Peyer's patch (tissue), 4 donors: ENCODE measurements around the gene DOCK2. TPM values are rescaled to one million over a fixed set of nuclear protein-coding genes. Genes with fewer than 3 reads are reported as not detected.

Experiments used
- DNase-seq, 3 donors: peaks; one replicate each; pipeline ENCODE4 v3.0.0-alpha.2; 2017 to 2019
- H3K27ac ChIP-seq, 4 donors: fragments of 200-600 bp; sonication (generic); one replicate each; pipeline ENCODE4 v1.5.1; 2016 to 2019
- H3K27me3 ChIP-seq, 2 donors: fragments of 200-600 bp; sonication (generic); one replicate each; pipeline ENCODE4 v1.5.1; 2019
- H3K36me3 ChIP-seq, 3 donors: fragments of 200-600 bp; sonication (generic); one replicate each; pipeline ENCODE4 v1.5.1; 2016 to 2019
- H3K4me1 ChIP-seq, 4 donors: fragments of 200-600 bp; sonication (generic); one replicate each; pipeline ENCODE4 v1.5.1; 2016 to 2019
- H3K4me3 ChIP-seq, 4 donors: fragments of 200-600 bp; sonication (generic); 1 replicate in 3 of 4; 2 replicates in 1 of 4; pipeline ENCODE4 v1.5.1; 2016 to 2019; ENCODE audit warnings: mild to moderate bottlenecking in 1 of 4
- H3K9me3 ChIP-seq, 4 donors: fragments of 200-600 bp; sonication (generic); one replicate each; pipeline ENCODE4 v1.5.1; 2016 to 2019; ENCODE audit warnings: mild to moderate bottlenecking in 1 of 4
- POLR2A ChIP-seq, 2 donors: fragments of 450-650 bp; IDR thresholded peaks; one replicate each; pipeline ENCODE4 v1.5.1; 2017; ENCODE audit warnings: antibody characterized with exemption in 2 of 2, mild to moderate bottlenecking in 2 of 2, moderate library complexity in 2 of 2
- total RNA-seq, 4 donors: library from RNA; depleted of rRNA; stranded (reverse); fragments of >200 nt; gene quantifications; one replicate each; pipeline ENCODE4 v1.1.0, GENCODE V29; 2016
- TF ChIP-seq, protein P1 (sequence below), 6 experiments: fragments of 450-650 bp in 4 of 6; fragments of 200-600 bp in 2 of 6; sonication (generic) in 1 of 6; IDR thresholded peaks; one replicate each; pipeline ENCODE4 v1.5.1; 2017 to 2019; ENCODE audit warnings: antibody characterized with exemption in 6 of 6, mild to moderate bottlenecking in 3 of 6, moderate library complexity in 1 of 6

The DOCK2 gene
- total RNA-seq, 4 donors from 2014 or later: 13.8 to 200 (median 17.8) TPM

DNA sequence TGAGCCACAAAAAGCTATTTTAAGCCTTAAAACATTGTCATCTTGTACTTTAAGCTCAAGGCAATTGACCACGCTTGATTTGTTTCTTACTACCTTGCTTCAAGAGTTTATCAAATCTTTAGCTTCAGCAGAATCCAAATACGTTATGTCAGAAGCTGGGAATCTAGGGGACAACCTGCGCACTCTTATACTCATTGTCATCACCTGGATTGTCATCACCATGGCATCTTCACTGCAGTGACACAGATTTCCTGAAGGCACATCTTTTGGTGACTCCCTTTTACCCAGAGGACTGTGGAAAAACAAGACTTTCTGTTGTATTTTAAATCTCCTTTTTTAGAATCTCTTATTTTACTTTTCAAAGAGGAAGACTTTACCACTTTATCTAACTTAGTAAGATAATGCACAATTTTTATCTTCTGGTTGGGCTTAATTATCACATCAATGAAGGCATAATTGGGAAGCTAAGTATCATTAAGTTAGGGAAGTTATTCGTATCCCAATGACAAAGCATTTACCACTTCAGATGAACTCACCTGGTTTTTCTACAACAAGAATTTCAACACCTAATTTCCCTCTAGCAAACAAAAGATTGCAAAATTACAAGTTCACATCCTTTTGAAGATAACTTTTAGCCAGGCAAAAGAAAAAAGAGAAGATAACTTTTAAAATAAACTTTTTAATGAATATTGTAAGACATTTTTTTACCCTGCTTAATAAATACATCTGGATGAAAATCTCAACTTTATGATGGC is 162.0 kb downstream of the DOCK2 start:
- TF ChIP-seq, protein P1, sequence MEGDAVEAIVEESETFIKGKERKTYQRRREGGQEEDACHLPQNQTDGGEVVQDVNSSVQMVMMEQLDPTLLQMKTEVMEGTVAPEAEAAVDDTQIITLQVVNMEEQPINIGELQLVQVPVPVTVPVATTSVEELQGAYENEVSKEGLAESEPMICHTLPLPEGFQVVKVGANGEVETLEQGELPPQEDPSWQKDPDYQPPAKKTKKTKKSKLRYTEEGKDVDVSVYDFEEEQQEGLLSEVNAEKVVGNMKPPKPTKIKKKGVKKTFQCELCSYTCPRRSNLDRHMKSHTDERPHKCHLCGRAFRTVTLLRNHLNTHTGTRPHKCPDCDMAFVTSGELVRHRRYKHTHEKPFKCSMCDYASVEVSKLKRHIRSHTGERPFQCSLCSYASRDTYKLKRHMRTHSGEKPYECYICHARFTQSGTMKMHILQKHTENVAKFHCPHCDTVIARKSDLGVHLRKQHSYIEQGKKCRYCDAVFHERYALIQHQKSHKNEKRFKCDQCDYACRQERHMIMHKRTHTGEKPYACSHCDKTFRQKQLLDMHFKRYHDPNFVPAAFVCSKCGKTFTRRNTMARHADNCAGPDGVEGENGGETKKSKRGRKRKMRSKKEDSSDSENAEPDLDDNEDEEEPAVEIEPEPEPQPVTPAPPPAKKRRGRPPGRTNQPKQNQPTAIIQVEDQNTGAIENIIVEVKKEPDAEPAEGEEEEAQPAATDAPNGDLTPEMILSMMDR (IDR thresholded peaks at IDR 0.05): no peak
- no peak for TF ChIP-seq POLR2A (IDR thresholded peaks at IDR 0.05)
- DNase-seq: no peak
- H3K27me3 ChIP-seq: no peaks in the 10 kb centered on the region
- H3K9me3 ChIP-seq: no peaks in the 10 kb centered on the region
- H3K27ac ChIP-seq: no peak overlapping the region
- H3K4me3 ChIP-seq: no peak overlapping the region
- no peaks in the 10 kb centered on the region for H3K4me1 ChIP-seq
- no peaks in the 10 kb centered on the region for H3K36me3 ChIP-seq

DNA sequence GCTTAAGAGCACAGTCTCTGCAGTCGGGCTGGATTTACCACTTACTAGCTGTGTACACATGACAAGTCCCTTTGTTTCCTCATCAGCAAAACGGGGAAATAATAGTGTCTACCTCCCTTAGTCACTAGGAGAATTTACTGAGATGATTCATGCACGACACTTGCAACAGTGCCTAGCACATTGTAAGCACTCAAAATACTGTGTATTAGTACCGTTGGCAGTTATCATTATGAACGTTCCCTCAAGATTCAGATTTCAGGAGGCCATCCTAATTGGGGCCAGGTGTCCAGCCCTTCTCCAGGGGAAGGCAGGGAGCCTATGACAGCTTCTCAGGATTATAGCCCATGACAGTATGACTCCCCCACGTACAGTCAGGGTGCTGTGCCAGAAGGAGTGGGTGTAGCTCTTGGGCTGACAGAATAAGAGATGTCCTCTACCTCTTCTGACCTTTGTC is 164.3 kb downstream of the DOCK2 start:
- no peak for TF ChIP-seq POLR2A (IDR thresholded peaks at IDR 0.05)
- TF ChIP-seq, protein P1 (IDR thresholded peaks at IDR 0.05): no peak
- DNase-seq: no peak
- Histone ChIP-seq H3K4me3 (no peak overlapping the region), H3K27me3 (no peaks in the 10 kb centered on the region), H3K9me3 (no peaks in the 10 kb centered on the region), H3K4me1 (no peaks in the 10 kb centered on the region), H3K36me3 (no peaks in the 10 kb centered on the region), H3K27ac (no peak overlapping the region)

DNA sequence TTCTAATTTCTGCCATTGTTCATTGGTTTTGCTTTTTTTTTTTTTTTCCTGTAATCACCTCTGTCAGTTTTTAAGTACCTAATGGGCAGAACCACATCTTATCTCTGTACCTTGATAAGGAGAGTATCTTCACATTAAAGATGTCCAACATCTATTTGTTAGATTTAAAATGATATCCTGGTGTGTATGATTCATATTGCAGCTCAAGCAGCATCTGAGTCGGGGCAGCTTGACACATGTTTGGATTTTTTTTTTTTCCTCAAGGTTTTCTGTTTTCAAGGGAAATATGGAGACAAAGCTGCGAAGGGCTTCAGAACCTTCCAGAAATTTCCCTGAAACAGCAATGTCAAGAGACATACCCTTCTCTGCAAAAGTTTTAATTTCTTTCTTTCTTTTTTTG is 164.7 kb downstream of the DOCK2 start:
- H3K9me3 ChIP-seq: no peaks in the 10 kb centered on the region
- no peak for DNase-seq
- no peak overlapping the region for H3K4me3 ChIP-seq
- H3K27ac ChIP-seq: no peak overlapping the region
- H3K27me3 ChIP-seq: no peaks in the 10 kb centered on the region
- TF ChIP-seq POLR2A (IDR thresholded peaks at IDR 0.05): no peak
- TF ChIP-seq, protein P1 (IDR thresholded peaks at IDR 0.05): no peak
- H3K4me1 ChIP-seq: no peaks in the 10 kb centered on the region
- no peaks in the 10 kb centered on the region for H3K36me3 ChIP-seq

DNA sequence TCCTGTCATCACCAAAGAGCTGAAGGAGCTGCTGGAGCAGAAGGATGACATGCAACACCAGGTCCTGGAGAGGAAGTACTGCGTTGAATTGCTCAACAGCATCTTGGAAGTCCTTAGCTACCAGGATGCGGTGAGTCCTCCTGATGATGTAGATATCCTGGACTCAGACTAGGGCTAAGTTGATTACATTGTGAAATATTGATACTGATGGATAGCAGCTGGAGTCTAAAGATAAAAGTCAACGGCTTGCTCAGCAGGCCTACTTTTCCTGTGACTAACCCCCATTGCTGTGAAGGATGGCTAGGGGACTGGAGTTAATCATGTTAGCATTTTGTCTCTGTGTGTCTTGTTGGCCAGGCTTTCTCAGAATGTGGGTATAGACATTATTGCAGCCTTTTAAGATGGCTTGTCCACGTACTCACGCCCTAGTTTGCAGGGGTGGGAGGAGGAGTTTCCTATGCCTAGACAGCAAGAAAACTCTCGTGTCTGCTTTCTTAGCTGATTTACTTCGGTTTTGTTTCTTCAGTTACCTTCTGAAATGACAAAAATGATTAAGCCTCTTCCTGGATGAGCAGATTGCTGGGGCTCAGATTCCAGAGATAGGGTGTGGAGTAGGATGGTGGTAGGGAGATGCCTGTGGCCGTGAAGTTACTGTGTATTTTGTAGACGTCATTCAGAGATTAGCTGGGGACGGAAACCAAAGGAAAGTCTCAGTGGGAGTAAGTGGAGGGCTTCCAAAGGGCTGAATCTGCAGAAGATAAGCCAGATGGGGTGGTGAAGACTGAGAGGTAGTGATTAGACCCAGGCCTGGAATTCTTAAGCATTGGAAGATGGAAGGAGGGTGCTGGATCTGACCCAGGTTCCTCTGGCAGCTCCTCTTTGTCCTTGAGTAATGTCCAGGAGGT is 166.3 kb downstream of the DOCK2 start:
- Histone ChIP-seq H3K9me3 (no peaks in the 10 kb centered on the region), H3K4me3 (no peak overlapping the region), H3K27ac (no peak overlapping the region), H3K4me1 (no peaks in the 10 kb centered on the region), H3K36me3 (no peaks in the 10 kb centered on the region), H3K27me3 (no peaks in the 10 kb centered on the region)
- DNase-seq: no peak
- no peak for TF ChIP-seq POLR2A (IDR thresholded peaks at IDR 0.05)
- TF ChIP-seq, protein P1 (IDR thresholded peaks at IDR 0.05): no peak

DNA sequence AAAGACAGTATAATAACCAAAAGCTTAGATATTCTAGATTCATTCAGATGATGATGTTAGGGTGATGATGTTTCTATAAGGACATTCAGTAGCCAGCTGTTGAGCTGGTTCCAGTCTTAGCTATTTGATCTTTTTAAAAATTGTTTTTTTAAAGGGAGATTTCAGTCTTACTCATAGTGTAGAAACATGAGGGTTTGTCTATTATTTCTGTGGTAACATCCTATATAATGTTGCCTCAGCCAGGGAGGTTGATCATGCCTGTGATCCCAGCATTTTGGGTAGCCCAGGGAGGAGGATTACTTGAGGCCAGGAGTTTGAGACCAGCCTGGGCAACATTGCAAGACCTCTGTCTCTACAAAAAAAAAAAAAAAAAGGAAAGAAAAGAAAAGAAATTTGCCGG is 167.8 kb downstream of the DOCK2 start:
- Histone ChIP-seq H3K27me3 (no peaks in the 10 kb centered on the region), H3K4me3 (no peak overlapping the region), H3K4me1 (no peaks in the 10 kb centered on the region), H3K9me3 (no peaks in the 10 kb centered on the region), H3K36me3 (no peaks in the 10 kb centered on the region), H3K27ac (no peak overlapping the region)
- TF ChIP-seq POLR2A (IDR thresholded peaks at IDR 0.05): no peak
- TF ChIP-seq, protein P1 (IDR thresholded peaks at IDR 0.05): no peak
- no peak for DNase-seq
